Panc1 (cell line): ENCODE measurements around the gene CNBD2. TPM values are rescaled to one million over a fixed set of nuclear protein-coding genes. Genes with fewer than 3 reads are reported as not detected.
"Not testable (repeated sequence)": the region's sequence is repeated elsewhere in the genome, so short reads cannot be mapped to it uniquely, and the experiment has no call there.

ENCODE experiments used
- ATAC-seq: fragments of 200-7000 bp; cut with Tn5 transposase; 2 replicates; pipeline ENCODE4 v1.9.1; 2020; ENCODE audit warnings: mild to moderate bottlenecking, moderate library complexity
- BruUV-seq: library from RNA; stranded (reverse); fragments of 400-500 nt; replicated peaks from 2 replicates; lab custom pipeline; 2021; lab: Mats Ljungman, UMichigan
- CTCF ChIA-PET: fragments of 300-600 bp; sonication (Branson Sonifier 250); formaldehyde crosslinking; loops from one replicate; lab custom pipeline; 2022; ENCODE audit warnings: antibody characterized with exemption; lab: Charles Lee
- POLR2A ChIA-PET: fragments of 300-600 bp; sonication (Branson Sonifier 250); formaldehyde crosslinking; loops from one replicate; lab custom pipeline; 2022; ENCODE audit warnings: antibody characterized with exemption; lab: Charles Lee
- DNase-seq: peaks from one replicate; pipeline ENCODE4 v3.0.0-alpha.2; 2010; ENCODE audit warnings: low read depth, low spot score
- H3K27ac ChIP-seq: 2 replicates; pipeline ENCODE4 v1.5.1; 2011; ENCODE audit warnings: mild to moderate bottlenecking, low read length, inconsistent platforms
- H3K27me3 ChIP-seq: fragments of 200-500 bp; sonication (Bioruptor generic); 2 replicates; pipeline ENCODE4 v1.6.0; 2014; ENCODE audit warnings: low read length, inconsistent platforms; ENCODE audit not compliant: control insufficient read depth, insufficient read depth
- H3K36me3 ChIP-seq: fragments of 200-500 bp; sonication (Bioruptor generic); 2 replicates; pipeline ENCODE4 v1.5.1; 2014; ENCODE audit warnings: inconsistent platforms, mild to moderate bottlenecking, low read length, moderate library complexity; ENCODE audit not compliant: control insufficient read depth, insufficient read depth
- H3K4me1 ChIP-seq: 2 replicates; pipeline ENCODE4 v1.5.1; 2011; ENCODE audit warnings: inconsistent platforms, mild to moderate bottlenecking, low read length, moderate library complexity; ENCODE audit not compliant: control insufficient read depth, insufficient read depth
- H3K4me3 ChIP-seq, 2 experiments: 2 replicates each; pipeline ENCODE4 v1.5.1; 2011 to 2012; ENCODE audit warnings: low read depth in 2 of 2, low read length in 2 of 2, mild to moderate bottlenecking in 2 of 2, inconsistent platforms in 1 of 2, moderate library complexity in 1 of 2
- H3K9me3 ChIP-seq: fragments of 200-500 bp; sonication (Bioruptor generic); 2 replicates; pipeline ENCODE4 v1.5.1; 2014; ENCODE audit warnings: low read depth, mild to moderate bottlenecking, inconsistent platforms, low read length, moderate library complexity; ENCODE audit not compliant: control insufficient read depth, insufficient read depth
- POLR2AphosphoS5 ChIP-seq: IDR thresholded peaks from 2 replicates; pipeline ENCODE4 v1.6.1; 2012; ENCODE audit warnings: mild to moderate bottlenecking, low read depth, low read length, moderate library complexity
- SIN3A ChIP-seq: IDR thresholded peaks from 2 replicates; pipeline ENCODE4 v1.6.1; 2012; ENCODE audit warnings: low read depth, mild to moderate bottlenecking, low read length, moderate library complexity, borderline replicate concordance; ENCODE audit not compliant: insufficient read depth
- TCF7L2 ChIP-seq: IDR thresholded peaks from 2 replicates; pipeline ENCODE4 v1.6.1; 2011; ENCODE audit warnings: mild to moderate bottlenecking, low read depth, low read length, inconsistent platforms
- in situ Hi-C: cut with HindIII; loops from 2 replicates; pipeline ENCODE4 v1.10.0; 2016; ENCODE audit warnings: low sequenced_read_pairs, low pct_unique_long_range_greater_than_20kb
- intact Hi-C: fragments of 100-400 bp; cut with micrococcal nuclease; formaldehyde crosslinking; loops from one replicate; pipeline ENCODE4 v1.10.0; 2022; ENCODE audit not compliant: unreplicated experiment
- total RNA-seq: library from RNA; stranded (reverse); gene quantifications from one replicate; pipeline ENCODE4 v1.2.1, GENCODE V29; 2021; ENCODE audit not compliant: unreplicated experiment
- TF ChIP-seq, protein P1 (sequence below), 2 experiments: IDR thresholded peaks; 2 replicates each; pipeline ENCODE4 v1.6.1; 2011 to 2012; ENCODE audit warnings: low read depth in 2 of 2, control low read depth in 1 of 2, low read length in 1 of 2, mild to moderate bottlenecking in 1 of 2, moderate library complexity in 1 of 2; ENCODE audit not compliant: insufficient read depth in 1 of 2
- TF ChIP-seq, protein P2 (sequence below): fragments of 450-650 bp; IDR thresholded peaks from 2 replicates; pipeline ENCODE4 v1.5.1; 2017; ENCODE audit warnings: mild to moderate bottlenecking

CNBD2 gene
- total RNA-seq, 1 experiment from 2014 or later = 3.7 TPM

DNA sequence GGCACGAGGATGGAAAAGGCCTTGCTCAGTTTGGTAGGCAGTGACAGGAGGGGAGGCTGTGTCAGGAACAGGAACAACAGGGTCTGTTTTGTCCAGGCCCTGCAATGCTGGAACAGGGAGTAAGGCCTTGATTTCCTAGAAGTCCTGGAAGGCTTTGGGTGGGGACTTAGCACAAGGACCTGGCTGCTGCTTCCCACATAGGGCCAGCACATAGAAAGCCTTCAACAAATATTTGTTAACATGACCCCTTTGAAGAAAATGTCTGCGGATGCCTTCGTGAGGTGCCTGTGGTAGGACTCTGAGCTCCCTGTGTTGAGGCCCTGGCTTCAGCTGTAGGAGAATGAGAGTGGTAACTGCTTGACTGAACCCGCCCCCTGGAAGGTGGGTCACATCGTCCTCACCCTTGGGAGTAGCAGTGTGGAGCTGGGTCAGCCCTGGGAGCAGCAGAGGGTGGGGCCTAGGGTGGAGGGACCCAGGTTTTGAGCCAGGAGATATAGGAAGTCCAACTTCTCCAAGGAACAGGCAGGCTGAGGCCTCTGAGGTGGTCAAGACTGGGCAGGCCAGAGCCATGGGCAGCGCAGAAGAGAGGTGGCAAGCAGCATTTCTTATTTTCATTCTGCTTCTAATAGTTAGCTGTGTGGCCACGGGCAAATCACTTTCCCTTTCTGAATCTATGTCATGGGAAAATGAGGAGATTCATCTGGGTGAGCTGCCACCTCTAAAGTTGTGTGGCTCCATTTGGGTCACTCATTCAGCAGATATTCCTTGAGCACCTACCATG, 50.0 kb downstream of the CNBD2 start:
- CTCF ChIA-PET = interaction anchor here (2.3 kb wide), 1 partner anchor 25 kb away, joined by 7 read pairs; no protein-coding TSS in a partner anchor
- H3K36me3 ChIP-seq = no peaks in the 10 kb centered on the region
- in situ Hi-C loops = no loop called here
- H3K4me1 ChIP-seq = peaks cover 15% of the 10 kb centered on the region
- H3K9me3 ChIP-seq = no peaks in the 10 kb centered on the region
- POLR2A ChIA-PET = interaction anchor here (0.6 kb wide), 1 partner anchor 18 kb away, joined by 8 read pairs; no protein-coding TSS in a partner anchor
- H3K27ac ChIP-seq = peak overlapping the region; percentile 42
- H3K4me3 ChIP-seq = no peak overlapping the region
- no peaks in the 10 kb centered on the region for H3K27me3 ChIP-seq
- TF ChIP-seq, protein P1, sequence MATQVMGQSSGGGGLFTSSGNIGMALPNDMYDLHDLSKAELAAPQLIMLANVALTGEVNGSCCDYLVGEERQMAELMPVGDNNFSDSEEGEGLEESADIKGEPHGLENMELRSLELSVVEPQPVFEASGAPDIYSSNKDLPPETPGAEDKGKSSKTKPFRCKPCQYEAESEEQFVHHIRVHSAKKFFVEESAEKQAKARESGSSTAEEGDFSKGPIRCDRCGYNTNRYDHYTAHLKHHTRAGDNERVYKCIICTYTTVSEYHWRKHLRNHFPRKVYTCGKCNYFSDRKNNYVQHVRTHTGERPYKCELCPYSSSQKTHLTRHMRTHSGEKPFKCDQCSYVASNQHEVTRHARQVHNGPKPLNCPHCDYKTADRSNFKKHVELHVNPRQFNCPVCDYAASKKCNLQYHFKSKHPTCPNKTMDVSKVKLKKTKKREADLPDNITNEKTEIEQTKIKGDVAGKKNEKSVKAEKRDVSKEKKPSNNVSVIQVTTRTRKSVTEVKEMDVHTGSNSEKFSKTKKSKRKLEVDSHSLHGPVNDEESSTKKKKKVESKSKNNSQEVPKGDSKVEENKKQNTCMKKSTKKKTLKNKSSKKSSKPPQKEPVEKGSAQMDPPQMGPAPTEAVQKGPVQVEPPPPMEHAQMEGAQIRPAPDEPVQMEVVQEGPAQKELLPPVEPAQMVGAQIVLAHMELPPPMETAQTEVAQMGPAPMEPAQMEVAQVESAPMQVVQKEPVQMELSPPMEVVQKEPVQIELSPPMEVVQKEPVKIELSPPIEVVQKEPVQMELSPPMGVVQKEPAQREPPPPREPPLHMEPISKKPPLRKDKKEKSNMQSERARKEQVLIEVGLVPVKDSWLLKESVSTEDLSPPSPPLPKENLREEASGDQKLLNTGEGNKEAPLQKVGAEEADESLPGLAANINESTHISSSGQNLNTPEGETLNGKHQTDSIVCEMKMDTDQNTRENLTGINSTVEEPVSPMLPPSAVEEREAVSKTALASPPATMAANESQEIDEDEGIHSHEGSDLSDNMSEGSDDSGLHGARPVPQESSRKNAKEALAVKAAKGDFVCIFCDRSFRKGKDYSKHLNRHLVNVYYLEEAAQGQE (IDR thresholded peaks at IDR 0.05; ENCODE audit: insufficient read depth in 1 of 2, low read depth in 2 of 2, low read length in 1 of 2) = no peak
- DNase-seq (no peak), ATAC-seq (no peak)
- intact Hi-C loops = no loop called here
- no TSS peak for BruUV-seq

DNA sequence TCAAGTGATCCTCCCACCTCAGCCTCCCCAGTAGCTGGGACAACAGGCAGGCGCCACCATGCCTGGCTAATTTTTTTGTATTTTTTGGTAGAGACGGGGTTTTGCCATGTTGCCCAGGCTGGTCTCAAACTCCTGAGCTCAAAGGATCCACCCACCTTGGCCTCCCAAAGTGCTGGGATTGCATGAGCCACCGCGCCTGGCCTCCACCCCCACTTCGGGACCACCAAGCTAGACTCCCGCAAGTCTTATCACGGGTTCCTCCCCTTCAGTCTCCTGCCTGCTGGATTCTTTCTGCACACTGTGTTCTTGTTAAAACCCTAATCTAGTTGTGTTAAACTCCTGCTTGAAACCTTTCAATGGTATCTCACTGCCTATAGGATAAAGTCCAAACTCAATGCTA, 57.7 kb downstream of the CNBD2 start:
- in situ Hi-C loops, H3K9me3 ChIP-seq, intact Hi-C loops, H3K4me3 ChIP-seq, H3K27me3 ChIP-seq, ATAC-seq, H3K4me1 ChIP-seq, H3K36me3 ChIP-seq, DNase-seq, CTCF ChIA-PET, H3K27ac ChIP-seq, BruUV-seq, POLR2A ChIA-PET: not testable (repeated sequence)

DNA sequence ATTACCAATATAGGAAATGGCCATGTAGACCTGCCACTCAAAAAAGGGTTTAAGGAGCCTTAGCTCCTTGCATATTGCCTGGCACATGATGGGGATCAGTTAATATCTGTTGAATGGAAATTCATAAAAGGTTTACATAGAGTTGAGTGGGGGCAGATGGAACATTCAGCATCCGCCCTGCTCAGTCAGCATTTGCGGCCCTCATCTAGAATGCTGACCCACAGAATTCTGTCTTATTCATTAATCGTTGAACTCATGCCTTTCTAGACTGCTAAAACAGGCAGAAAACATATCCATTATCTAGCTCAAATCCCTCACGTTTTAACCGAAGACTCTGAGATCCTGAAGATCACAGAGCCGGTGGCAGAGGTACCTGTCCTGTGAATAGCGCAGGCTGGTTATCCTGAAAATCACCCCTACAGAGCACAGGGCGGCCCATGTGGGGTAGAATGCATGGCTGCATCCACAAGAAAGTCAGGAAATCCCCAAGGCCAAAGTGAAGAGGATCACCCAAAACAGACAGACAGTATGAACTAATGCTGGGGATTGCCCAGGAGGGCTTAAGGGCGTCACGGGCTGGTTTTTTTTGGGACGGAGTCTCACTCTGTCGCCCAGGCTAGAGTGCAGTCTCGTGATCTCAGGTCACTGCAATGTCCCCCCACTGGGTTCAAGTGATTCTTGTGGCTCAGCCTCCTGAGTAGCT, 59.9 kb downstream of the CNBD2 start:
- BruUV-seq = no TSS peak
- intact Hi-C loops (no loop called here), in situ Hi-C loops (no loop called here)
- no peak overlapping the region for H3K4me3 ChIP-seq
- H3K9me3 ChIP-seq = no peaks in the 10 kb centered on the region
- no peak overlapping the region for H3K27ac ChIP-seq
- TF ChIP-seq POLR2AphosphoS5 (no peak), TCF7L2 (no peak), SIN3A (no peak)
- TF ChIP-seq, protein P1 (IDR thresholded peaks at IDR 0.05; ENCODE audit: insufficient read depth in 1 of 2, low read depth in 2 of 2, low read length in 1 of 2) = no peak
- TF ChIP-seq, protein P2, sequence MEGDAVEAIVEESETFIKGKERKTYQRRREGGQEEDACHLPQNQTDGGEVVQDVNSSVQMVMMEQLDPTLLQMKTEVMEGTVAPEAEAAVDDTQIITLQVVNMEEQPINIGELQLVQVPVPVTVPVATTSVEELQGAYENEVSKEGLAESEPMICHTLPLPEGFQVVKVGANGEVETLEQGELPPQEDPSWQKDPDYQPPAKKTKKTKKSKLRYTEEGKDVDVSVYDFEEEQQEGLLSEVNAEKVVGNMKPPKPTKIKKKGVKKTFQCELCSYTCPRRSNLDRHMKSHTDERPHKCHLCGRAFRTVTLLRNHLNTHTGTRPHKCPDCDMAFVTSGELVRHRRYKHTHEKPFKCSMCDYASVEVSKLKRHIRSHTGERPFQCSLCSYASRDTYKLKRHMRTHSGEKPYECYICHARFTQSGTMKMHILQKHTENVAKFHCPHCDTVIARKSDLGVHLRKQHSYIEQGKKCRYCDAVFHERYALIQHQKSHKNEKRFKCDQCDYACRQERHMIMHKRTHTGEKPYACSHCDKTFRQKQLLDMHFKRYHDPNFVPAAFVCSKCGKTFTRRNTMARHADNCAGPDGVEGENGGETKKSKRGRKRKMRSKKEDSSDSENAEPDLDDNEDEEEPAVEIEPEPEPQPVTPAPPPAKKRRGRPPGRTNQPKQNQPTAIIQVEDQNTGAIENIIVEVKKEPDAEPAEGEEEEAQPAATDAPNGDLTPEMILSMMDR = no peak
- ATAC-seq = no peak
- DNase-seq = no peak
- H3K36me3 ChIP-seq = no peaks in the 10 kb centered on the region
- H3K27me3 ChIP-seq = no peaks in the 10 kb centered on the region
- CTCF ChIA-PET = interaction anchor here (0.6 kb wide), 1 partner anchor 32 kb away, joined by 7 read pairs; no protein-coding TSS in a partner anchor
- POLR2A ChIA-PET = no interaction called here
- no peaks in the 10 kb centered on the region for H3K4me1 ChIP-seq
